ENCODE measurements around the gene NOC2L. TPM values are rescaled to one million over a fixed set of nuclear protein-coding genes. Genes with fewer than 3 reads are reported as not detected.
"Not testable (repeated sequence)": the region's sequence is repeated elsewhere in the genome, so short reads cannot be mapped to it uniquely, and the experiment has no call there.

NOC2L gene
- total RNA-seq, 1 donor from 2014 or later: 58.3 TPM

- no peak for DNase-seq (ENCODE audit: low read depth in 2 of 2)
Measured at GRCh38 chr1:962381-963300, 3.6 kb upstream of the NOC2L start.

GRCh38 chr1:961132-961669, 2.1 kb upstream of the NOC2L start:
- DNase-seq (ENCODE audit: low read depth in 2 of 2): peak; percentile 16 to 31

- DNase-seq (ENCODE audit: low read depth in 2 of 2): peak; percentile 65 to 74
Measured at GRCh38 chr1:960363-961131, 1.5 kb upstream of the NOC2L start, which contains the start of gene KLHL17. Gene KLHL17 (plus strand): TSS chr1:960584. CDS start chr1:960694, 110 bp downstream.

DNA sequence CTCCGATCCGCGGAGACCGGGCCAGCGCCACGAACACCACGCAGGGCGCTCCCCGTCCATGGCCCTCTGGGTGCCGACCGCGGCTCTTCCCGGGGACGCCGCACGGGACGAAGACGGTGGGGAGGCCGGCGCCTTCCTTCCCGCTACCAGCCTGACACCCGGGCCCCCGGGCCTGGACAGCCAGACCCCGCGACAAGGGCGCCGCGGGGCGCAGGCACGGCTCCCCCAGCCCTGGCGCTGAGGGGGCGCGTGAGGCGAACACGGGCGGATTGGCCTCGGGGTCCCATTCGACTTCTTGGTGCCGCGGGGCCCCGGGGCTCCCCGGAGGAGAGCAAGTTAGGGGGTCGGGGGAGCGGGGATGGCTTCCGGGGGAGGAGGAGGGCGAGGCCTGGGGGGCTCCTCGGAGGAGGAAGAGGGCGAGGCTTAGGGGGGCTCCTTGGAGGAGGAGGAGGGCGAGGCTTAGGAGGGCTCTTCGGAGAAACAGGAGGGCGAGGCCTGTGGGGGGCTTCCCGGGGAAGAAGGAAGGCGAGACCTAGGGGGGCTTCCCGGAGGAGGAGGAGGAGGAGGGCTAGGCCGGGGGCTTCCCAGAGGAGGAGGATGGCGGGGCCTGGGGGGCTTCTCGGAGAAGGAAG, 791 bp upstream of the NOC2L start:
- DNase-seq (ENCODE audit: low read depth in 2 of 2): no peak

DNA sequence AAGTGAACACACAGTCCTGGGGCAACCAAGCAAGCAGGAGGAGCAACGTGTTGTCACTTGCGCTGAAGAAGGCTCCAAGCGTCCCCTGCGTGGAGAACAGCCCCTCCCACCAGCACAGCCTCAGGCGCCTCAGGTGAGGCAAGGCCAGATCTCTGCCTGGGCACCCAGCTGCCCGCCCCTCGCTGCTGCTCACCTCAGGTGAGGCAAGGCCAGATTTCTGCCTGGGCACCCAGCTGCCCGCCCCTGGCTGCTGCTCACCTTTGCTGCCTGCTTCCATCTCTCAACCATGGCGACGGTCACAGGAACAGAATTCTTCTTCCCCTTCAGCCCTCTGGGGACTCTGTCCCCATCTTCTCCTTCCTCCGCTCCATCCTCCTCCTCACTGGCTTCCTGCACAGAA, 2.4 kb downstream of the NOC2L start:
- no peak for DNase-seq (ENCODE audit: low read depth in 2 of 2)

DNA sequence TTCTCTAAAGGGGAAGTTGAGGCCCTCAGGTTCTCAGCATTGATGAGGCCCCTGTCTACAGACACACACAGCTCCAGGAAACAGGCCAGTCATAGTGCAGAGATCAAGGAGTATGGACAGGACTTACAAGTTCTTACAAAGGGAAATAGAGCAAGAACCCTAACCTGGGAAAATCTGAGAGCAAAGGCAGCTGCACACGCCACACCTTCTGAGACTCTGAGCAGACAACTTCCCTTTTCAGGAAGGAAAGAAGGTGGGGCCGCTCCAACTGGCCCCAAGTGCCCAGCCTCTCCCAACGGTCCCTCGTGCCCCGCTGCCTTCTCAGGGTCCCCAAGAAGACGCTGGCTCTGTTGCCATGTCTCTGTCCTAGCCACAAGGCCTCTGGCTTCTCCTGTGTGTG, 3.6 kb downstream of the NOC2L start:
- DNase-seq (ENCODE audit: low read depth in 2 of 2): no peak

GRCh38 chr1:954927-955326, 4.1 kb downstream of the NOC2L start:
- no peak for DNase-seq (ENCODE audit: low read depth in 2 of 2)

- no peak for DNase-seq (ENCODE audit: low read depth in 2 of 2)
Measured at GRCh38 chr1:953524-954320, 5.3 kb downstream of the NOC2L start.

DNA sequence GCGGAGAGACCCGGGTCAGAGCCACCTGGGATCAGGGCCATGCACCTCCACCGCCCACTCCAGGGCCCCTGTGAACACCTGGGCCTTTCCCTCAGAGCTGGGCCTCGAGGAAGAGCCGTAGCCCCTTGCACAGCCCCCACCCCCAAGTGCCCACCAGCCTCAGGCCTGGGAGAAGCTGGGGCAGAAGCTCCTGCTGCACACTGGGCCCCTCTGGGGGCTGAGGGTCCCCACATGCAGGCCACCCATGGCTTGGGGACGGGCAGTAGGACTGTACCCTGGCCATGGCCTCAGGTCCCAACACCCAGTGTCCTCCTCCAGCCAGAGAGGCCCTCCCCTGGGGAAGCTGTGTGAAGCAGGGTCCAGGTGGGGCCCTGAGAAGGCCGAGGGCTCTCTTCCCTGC, 6.5 kb downstream of the NOC2L start:
- DNase-seq (ENCODE audit: low read depth in 2 of 2): no peak

- no peak for DNase-seq (ENCODE audit: low read depth in 2 of 2)
Measured at GRCh38 chr1:952201-952600, 6.9 kb downstream of the NOC2L start.

DNA sequence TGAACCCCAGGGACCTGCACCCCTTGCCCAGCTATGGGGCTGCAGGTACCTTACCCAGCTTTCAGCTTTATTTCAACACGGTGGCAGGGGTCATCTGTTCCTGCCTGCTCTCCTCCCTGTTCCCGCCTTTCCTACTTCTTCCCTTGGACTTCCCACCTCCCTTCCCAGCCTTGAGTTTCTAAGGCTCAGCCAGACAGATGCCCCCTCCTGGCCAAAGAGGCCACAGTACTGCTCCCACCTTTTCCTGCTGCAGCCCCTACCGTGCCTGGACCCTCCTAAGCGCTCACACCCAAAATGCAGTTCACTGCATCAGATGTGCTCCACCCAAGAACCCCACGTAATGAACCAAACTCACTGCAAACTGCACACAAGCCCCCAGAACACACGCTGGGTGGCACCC, 7.7 kb downstream of the NOC2L start:
- peak; percentile 21 to 33 for DNase-seq (ENCODE audit: low read depth in 2 of 2)

DNA sequence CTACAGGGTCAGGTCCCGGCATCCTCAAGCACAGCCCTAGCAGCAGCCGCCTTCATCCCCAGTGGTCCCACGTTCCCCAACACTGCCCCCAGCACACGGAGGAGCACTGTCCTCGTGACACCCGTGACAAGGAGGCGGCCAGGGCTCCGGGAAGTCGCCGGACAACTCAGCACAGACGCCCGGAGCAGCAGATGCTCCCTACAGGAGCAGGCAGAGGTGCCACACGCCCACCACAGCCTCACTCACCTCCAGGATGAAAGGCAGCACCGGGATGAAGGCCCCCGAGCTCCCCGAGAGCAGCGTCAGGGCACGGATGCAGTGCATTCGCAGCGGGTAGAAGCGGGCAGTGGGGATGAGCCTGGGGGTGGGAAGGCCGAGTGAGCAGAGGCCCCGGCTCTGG, 8.2 kb downstream of the NOC2L start:
- DNase-seq (ENCODE audit: low read depth in 2 of 2): no peak

- DNase-seq (ENCODE audit: low read depth in 2 of 2): no peak
Measured at GRCh38 chr1:950268-950667, 8.8 kb downstream of the NOC2L start.

DNA sequence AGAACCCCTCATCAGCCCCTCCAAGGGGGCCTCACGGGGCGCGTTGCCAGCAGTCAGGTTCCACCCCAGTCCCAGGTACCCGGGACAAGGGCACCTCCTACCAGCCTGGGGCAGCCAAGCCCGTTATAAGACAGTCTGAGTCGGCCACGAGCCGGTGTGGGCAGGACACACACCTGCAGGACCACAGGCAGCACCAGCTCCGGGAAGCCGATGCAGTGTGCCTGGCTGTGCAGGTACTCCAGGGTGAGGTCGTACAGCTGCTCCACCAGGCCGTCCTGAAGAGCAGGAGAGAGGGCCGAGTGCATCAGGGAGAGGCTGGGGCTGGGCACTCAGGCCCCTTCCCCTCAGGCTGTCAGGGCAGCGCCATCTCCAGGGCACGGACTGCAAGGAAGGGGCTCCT, 11.1 kb downstream of the NOC2L start:
- DNase-seq (ENCODE audit: low read depth in 2 of 2): no peak

- not testable (repeated sequence) for DNase-seq (ENCODE audit: low read depth in 2 of 2)
Measured at GRCh38 chr1:946811-947210, 12.2 kb downstream of the NOC2L start.

GRCh38 chr1:945688-946556, 13.1 kb downstream of the NOC2L start:
- no peak for DNase-seq (ENCODE audit: low read depth in 2 of 2)

DNA sequence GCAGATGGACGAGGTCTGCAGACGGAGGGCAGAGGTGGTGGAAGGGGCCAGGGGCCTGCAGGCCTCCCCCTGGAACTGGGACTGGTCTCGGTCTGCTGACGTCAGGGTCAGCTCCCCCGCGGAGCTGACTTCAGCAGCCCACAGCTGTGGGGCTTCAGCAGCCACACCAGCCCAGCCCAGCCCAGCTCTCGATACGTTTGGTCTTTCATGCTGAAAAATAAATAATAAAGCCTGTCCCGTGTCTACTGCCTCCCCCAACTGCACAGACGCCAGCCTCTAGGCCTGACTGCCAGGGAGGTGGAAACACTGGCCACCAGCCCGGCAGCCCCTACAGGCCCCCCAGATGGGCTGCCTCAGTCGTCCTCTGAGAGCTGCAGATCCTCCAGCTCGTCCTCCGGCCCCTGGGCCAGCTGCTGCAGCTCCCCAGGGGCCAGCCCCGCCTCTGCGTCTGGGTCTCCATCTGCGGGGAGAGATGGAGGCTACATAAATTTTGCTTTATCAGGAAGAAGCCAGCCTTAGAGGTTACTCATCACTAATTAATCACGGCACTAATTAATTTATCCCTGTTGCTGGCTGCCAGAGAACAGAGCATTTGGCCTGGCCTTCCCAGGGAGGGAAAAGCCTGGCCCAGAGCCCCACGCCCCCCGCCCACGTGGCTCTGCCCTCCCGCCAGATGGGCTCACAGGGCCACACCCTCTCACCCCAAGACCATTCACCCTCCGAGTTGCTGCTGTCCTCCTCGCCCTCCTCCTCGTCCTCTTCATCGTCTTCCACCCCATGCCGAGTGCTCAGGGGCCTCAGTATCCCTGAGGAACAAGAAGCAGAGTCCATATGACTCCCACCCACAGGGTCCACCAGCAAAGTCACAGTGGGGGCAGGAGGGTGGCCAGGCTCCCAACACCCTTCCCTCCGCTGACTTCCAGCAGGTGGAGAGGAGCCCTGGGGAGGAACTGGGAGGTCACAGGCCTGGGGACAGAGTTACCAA, 14.4 kb downstream of the NOC2L start:
- DNase-seq (ENCODE audit: low read depth in 2 of 2): no peak

- DNase-seq (ENCODE audit: low read depth in 2 of 2): no peak
Measured at GRCh38 chr1:943545-944340, 15.3 kb downstream of the NOC2L start.

All from lung microvascular endothelial cell (primary cell).